GM19452 (cell line): Measurements from ENCODE around the gene SPNS2.

Experiments
- ATAC-seq: cut with Tn5 transposase; IDR thresholded peaks from one replicate; pipeline ENCODE4 v1.9.1; 2021; ENCODE audit not compliant: unreplicated experiment

SPNS2 gene

DNA sequence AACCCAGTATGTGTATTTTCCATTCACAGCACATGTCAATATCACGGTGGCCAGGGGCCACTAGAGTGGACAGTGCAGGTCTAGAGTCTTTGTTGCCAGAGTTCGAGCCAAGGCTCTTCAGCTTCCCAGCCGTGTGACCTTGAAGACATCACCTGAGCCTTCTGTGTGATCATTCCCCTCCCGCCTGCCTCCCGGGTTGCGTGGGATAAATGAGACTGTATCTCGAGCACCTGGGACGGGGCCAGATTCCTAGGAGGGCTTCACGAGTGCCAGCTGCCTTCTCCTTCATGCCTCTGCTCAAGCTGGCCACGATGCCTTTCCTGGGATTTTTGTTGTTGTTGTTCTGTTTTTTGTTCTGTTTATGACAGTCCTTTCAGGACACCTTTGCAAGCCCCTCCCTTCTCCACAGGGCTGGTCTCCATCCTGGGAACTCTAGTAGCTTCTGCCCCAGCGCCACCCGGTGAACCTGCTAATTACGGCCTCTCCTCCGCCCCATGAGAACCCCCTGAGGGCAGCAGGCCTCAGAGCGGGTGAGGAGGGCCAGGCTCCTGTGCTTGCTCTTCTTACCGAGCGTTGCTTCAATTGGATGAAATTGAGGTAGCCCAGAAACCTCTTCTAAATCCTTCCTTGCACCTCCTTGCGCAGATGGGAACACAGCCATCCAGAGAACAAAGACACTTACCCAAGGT lies 3.9 kb downstream of the SPNS2 start:
- ATAC-seq = no peak

DNA sequence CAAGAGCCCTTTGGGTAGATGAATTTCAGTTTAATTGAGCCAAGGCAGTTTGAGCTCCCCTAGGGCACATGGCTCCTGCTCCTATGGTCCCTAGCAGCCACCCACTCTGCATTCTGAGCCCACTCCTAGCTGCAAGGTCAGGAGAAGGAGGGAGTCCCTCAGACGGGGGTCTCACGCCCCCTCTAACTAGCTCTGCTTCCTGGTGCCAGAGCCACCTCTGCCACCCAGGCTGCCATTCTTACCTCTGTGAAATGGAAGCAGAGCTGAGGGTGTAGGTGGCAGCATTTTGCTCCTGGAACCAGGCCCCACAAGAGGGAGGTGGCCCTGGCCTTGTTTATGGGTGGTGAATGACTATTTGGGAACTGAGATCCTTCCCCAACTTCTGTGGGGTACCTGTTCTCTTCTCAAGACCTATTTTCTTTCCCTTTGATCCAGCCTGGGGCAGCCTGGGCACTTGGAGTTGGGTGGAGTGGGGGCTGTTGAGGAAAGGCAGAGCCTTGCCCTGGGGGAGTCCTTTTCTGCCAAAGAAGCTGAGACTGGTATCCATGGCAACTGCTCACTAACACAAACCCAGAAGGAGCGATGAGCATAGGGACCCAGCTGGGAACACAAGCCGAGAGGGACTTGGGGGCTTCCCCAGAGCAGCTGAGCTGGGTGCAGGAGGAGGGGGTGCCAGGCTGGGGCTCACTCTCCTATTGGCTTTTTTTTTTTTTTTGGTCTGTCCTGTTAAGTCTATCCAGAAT lies 4.8 kb downstream of the SPNS2 start:
- ATAC-seq = no peak

DNA sequence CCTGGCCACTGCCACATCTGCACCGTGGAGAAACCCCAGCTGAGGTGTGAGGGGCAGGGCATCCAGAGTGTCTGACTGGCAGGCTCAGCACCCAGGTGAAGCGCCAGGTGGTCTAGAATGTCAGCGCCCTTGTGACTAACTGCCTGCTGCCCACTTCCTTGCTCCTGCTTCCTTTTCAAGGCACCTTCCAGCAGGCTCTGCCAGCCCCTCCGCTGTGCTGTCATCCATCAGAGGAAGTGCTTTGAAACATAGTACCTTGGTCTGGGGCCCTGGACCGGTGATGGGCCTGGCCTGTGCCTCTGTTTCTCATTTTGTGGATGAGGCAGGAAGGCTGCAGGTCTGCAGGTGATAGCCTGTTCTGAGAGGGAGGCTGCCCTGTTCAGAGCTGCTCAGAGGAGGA lies 5.5 kb downstream of the SPNS2 start:
- no peak for ATAC-seq

DNA sequence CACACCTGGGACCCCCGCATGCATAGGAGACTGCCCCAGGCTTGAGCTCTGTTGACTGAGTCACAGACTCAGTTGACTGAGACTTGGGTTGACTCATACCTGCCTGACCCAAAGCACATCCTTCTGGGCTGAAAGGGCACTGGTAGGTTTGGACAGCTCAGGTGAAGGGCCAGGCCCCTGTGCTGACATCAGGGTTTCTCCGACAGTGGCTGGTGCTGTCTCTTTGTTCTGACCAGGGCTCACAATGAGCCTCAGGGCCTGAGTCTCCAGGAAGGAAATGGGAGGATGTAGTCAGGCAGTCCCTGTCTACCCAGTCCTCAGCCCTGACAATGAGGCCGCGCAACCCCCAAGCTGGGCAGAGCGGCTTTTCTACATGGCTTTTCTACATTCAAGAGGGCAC lies 6.5 kb downstream of the SPNS2 start:
- no peak for ATAC-seq

DNA sequence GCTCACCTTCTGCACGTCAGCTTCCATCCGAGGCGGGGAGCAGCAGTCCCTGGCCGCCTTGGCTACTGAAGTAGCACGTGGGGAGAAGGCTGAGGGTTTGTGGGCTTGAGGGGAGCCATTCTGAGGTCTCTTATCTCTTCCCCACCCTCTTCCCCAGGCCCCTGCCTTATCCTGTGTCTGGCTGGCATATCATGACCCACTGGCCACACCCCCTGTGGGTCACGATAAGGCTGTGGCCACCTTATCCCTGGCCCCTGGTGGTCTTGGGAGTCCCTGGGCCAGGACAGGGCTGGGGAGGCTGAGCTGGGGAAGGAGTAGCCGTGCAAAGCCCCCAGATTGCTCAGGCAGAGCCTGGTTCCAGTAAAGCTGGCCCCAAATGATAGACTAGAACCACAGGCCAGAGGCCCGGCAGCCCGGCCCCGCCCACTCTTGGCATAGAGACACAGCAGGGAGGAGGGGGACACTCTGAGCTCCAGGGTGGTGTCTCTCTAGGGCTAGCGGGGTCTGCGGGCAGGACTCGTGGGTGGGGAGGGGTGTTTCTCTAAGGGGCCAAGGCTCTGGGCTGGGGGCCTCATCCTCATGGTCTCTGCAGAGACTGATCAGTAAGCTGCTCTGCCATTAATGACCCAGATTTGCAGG lies 7.6 kb downstream of the SPNS2 start:
- no peak for ATAC-seq

DNA sequence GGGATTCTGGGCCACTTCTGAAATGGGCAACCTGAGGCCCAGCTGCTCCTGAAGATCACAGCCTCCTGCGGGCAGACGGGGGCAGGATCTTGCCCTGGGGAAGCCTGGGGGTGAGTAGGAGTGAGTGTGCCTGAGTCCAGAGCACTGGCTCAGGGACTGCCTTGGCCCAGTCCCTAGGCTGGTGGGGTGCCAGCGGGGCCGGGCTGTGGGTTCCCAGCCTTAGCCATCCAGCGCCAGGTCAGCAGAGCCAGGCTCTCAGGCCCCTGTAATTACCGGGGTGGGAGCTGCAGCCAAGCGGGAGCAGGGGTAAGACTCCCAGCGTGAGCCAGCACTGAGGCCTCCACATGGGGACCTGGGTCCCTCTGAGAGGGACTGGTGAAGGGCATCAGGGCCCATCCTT lies 8.2 kb downstream of the SPNS2 start:
- no peak for ATAC-seq

DNA sequence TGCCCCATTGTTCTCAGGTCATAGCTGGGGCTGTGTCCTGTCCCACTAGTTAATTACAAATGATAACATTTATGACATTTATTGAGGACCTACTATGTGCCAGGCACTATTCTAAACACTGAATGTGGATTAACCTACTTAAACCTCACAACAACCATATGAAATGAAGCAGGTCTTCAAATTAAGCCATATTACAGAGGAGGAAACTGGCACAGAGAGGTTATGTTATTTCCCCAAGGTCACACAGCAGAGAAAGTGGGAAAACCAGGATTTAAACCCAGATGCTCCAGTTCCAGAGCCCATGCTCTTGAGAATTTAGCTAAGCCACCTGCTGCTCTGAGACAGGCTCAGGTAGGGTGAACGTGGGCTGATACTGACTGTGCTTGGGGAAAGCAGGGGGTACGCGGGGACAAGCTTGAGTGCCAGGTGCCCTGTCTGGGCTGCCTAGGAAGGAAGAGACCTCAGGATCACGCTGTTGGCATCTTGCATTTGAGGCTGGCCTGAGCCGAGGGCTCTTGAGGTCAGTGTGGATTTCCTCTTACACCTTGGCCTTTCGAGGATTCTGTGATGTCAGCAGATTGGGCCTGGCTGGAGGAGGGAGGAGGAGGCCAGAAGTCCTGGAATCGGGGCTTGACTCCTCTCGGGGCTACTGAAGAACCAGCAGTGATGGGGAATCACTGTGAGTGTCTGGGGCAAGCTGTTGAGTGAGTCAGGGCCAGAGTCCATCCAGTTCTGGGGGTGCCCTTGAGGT lies 8.9 kb downstream of the SPNS2 start:
- no peak for ATAC-seq

DNA sequence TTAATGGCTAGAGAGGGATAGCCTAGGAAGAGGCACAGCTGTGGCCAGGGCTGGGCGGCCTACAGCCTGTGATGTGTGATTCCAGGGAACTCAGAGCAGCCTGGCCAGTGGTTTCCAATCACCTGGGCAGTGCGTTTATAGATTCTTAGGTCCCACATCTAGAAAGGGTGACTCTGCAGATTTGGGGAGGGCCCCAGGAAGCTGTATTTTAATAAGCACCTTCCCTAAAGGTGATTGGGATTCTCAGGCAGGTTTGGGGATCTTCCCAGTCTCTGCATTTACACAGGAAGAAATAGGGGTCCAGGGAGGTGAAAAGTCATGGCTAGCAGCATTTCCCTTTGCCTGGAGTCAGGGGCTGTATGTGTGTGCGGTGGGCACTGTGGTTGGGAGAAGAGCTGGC lies 9.5 kb downstream of the SPNS2 start:
- ATAC-seq = no peak

DNA sequence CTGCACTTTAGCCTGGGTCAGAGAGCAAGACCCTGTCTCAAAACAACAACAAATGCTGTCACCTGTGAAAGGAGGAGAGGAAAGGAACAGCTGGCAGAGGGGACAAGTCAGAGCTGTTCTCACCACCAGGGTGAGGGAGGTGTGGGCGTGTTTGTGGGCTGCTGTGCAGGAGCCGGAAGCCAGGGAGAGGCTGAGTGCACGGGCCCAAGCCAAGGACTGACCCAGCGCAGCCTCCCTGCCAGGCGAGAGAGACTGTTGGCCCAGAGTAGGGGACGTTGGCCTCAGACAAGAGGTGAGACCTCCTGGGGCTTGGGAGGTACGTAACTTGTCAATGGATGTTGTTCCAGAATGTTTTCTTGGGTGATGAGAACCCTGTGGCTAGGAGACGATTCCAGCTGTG lies 10.7 kb downstream of the SPNS2 start:
- ATAC-seq = no peak

DNA sequence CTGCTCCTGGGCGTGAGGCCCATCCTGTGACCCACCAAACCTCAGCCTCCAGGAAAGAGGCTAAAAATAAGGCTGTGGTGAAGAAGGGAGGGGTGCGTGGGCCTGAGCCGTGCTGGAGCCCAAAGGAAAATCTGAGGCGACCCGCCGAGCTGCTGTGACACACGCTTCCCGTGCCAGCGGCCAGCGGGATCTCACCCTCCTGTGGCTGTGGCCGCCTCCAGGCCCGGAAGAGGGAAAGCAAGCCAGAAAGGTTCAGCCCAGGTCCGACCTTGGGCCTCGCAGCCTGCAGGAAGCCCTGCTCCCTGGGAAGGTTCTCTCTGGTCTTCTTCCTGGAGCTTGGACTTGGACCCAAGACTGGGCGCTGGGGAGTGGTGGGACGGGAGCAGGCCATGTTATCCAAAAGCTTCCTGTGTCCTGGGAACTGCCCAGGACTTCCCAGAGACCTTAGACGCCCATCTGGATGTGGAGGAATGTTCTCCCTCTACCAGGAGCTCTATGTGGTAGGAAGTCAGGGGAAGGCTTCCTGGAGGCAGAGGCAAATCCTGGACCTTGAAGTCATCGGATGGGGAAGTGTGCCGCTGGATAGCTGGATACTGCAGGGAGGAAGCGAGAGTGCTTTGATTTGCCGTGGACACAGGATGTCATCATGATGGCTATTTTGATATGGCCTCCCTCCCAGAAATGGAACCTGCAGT lies 11.4 kb downstream of the SPNS2 start:
- no peak for ATAC-seq

DNA sequence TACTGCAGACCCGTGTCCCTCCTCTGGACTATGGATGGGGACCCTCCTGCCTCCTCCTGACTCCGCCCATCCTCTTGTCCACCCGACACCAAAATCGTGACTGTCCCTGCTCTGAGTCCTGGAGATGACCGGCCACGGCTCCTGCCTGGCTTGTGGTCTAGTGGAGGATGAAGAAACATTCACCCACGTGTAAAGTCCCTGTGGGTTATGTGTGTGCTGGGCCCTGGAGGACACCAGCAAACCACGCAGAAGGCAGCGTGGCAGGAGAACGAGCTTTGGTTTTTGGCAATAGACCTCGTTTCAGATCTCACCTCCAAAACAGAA lies 11.9 kb downstream of the SPNS2 start:
- no peak for ATAC-seq

DNA sequence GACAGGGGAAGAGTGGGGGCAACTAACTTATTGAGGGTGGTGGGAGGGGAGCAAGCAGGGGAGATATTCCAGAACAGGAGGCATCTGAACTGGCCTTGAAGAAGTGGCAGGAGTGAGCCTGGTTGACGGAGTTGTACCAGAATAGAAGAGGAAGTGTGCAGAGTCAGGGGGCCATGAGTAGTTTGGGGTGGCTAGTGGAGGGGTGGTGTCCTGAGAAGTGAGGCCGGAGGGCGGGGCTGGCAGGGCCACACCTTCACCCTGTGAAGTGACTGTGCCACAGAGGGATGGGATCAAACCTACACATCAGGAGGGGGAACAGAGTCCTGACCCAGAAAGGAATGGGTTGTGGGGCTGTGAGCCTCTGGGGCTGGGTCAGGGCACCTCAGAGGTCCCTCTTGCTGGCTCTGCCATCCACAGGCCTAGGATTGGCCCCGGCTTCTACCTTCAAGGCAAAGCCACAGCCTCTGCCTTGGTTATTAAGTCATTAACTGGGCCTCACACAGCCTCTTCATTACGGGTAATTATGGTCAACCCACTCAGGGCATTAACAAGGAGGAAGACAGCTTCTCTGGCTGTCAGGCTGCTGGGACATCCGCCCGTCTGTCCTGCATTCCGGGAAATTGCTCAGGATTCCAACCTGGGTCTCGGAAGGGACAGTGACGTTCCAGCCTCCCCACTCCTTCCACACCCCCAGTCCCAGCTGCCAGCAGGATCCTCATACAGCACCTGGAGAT lies 12.7 kb downstream of the SPNS2 start:
- no peak for ATAC-seq

DNA sequence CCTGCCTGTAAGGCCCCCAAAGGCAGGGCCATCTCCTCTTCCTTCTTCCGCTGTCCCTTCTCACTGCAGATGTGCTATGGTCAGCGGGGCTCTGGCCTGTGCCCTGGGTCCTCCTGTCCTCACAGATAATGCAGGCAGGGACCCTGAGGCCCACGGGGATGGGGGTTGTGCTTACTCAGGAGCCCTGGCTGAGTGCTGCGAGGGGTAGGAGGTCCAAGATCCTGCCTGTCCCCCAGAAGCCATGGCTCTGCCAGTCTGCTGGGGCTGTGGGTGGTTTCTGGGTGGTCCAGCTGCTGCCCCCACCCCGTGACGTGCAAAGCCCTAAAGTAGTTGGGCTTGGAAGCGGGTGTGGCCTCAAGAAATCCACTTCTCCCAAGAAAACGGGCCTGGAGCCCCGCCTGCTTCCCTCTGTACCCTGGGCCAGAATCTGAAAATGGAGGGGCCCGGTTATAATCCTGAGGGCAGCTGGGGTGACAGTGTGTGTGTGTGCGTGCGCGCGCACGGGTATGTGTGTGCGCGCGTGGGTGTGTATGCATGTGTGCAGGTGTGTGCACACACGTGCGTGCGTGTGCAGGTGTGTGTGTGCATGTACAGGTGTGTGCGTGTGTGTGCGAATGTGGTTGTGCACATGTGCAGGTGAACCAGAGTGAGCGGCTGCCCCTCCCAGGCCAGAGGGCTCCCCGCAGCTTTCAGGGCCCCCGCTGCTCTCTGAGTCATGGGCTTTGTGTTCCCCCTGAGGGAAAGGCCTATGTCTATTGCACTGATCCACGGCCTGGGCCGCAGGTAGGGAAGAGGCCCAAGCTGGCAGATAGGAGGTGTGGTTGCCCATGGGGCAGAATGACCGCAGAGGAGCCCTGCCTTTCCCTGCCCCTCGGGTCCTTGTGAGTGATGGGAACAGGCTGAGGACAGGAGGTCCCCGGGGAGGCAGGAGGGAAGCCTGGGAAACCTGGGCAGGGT lies 13.8 kb downstream of the SPNS2 start:
- no peak for ATAC-seq

DNA sequence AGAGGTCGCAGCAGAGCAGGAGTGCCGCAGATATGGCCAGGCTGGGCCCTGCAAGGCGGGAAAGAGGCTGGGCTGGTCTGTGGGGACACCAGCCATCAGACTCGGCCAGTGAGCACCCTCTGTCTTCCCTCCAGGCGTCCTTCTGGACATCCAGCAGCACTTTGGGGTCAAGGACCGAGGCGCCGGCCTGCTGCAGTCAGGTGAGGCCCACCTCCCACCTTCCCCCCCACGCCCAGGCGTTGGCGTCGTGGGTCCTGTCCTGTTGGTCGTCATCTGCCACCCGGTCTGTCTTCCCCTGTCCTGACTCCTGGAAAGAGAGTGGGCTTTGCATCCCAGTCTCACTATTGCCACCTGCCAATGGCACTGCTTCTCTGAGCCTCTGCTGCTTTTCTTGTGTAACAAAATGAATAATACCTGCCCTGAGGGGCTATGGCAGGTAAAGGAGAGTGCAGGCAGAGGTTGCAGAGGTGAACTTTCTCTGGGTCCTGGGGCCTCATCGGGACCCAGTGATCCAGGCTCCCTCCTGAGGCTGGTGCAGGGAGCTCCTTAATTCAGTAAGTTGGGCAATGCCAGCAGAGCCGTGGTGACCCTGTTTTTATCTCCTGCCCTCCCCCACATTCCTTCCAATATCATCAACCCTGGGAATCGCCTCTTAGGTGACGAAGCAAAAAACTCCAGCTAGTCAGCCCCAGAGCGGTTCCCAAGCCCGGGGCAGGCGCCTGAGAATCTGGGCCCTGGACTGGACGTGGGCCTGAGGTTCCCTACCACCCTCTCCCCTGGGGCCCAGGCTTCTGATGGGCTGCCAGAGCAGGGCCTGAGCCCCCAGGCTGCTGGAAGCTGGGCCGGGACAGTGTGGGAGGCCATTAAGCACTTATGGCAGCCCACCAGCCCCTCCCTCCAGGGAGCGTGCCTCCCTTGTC lies 14.7 kb downstream of the SPNS2 start:
- no peak for ATAC-seq

DNA sequence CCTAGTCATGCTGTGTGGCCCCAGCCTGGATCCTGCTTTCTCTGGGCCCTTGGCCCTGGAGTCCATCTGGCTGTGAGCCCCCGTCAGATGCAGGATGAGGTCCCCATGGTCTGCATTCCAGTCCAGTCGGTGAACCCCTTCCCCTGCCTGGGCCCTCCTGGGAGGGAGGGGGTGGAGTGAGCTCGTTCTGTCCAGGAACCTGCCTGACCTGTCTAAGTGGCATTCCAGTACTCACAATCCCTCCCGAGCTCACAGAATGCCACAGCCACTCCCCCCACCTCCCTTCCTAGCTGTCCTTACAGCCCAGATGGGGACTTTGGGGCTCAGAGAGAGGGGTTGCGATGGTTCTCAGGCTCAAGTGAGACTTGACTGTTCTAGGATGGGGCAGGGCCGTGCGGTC lies 15.5 kb downstream of the SPNS2 start:
- no peak for ATAC-seq

DNA sequence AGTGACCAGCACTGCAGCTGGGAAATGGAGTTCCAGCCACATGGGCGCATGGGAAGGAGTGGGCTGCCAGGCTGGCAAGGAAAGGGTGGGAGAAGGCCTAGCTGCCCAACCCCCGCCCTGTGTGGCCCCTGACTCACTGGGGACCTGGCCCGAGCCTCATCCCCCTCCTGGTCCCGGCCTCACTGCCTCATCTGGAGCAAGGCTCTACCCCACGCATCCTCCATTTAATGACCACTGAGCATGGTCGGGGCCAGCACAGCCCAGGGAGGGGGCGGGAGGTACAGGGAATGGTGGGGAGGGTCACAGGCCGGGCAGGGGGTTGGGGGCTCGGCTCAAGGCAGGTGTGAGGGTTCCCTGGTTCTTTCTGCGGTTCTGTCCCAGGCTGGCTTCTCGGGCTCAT lies 16.1 kb downstream of the SPNS2 start:
- no peak for ATAC-seq

DNA sequence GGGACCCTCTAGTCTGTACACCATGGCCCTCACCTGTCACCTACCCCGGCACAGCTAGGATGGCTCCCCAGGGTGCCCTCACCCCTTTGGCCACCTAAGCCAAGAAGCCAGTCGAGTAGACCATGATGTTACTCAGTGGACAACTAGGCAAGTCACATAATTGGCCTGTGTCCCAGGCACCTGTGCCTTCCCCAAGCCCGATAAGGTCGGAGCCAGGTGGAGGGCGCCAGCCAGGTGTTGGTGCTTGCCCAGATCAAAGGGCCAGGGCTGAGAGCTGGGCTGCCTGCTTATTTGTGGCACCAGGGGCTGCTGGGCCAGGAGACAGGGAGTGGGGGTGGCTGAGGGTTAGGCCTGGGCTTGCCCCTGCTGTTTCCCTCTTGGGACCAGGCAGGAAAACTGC lies 16.8 kb downstream of the SPNS2 start:
- ATAC-seq = no peak

DNA sequence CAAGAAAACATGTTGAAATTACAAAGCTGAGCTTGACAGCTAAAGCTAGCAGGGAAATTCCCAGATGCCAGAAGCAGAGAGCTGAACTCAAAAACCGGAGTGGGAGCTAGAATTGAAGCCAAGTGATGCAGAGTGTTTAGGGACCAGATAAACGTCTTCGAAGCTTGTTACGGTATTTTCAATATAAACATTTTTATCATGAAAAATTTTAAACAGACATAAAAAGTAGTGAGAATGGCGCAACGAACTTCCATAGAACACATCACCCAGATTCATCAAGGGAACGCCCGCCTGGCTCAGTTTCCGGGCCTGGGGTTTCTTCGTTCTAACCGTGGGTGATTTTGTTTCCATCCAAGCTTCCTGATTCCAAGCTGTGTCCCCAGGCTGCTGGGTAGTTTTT lies 18.1 kb downstream of the SPNS2 start:
- no peak for ATAC-seq
